ENCODE results near the gene PLB1. TPM values are rescaled to one million over a fixed set of nuclear protein-coding genes. Genes with fewer than 3 reads are reported as not detected.

PLB1 gene
- total RNA-seq, 2 experiments from 2014 or later, result not detected

- H3K9me3 ChIP-seq (ENCODE audit: low read length), result no peaks in the 10 kb centered on the region
- no peak overlapping the region for H3K4me3 ChIP-seq (ENCODE audit: low read depth, low read length, poor library complexity, severe bottlenecking)
- H2AFZ ChIP-seq (ENCODE audit: low read length), result no peak overlapping the region
- CTCF ChIA-PET (ENCODE audit: unreplicated experiment), result no interaction called here
- intact Hi-C loops (cut with micrococcal nuclease; ENCODE audit: unreplicated experiment), result no loop called here
- no peak overlapping the region for H3K27ac ChIP-seq (ENCODE audit: low read depth, low read length, poor library complexity, severe bottlenecking)
- POLR2A ChIA-PET, result no interaction called here
- H3K4me1 ChIP-seq (ENCODE audit: insufficient read depth, low read length, poor library complexity, severe bottlenecking), result no peaks in the 10 kb centered on the region
- no peaks in the 10 kb centered on the region for H4K20me1 ChIP-seq (ENCODE audit: insufficient read depth, low read length)
- H3K36me3 ChIP-seq (ENCODE audit: insufficient read depth, low read length), result no peaks in the 10 kb centered on the region
- H3K9me2 ChIP-seq (ENCODE audit: insufficient read depth, low read length), result no peaks in the 10 kb centered on the region
- H3K79me2 ChIP-seq (ENCODE audit: insufficient read depth, low read depth, low read length), result no peaks in the 10 kb centered on the region
- no peak for TF ChIP-seq CTCF (conservative IDR thresholded peaks at IDR 0.05; ENCODE audit: low read length)
- no peak for TF ChIP-seq EZH2phosphoT487 (IDR thresholded peaks at IDR 0.05; ENCODE audit: borderline replicate concordance, low read depth, low read length)
- no peak overlapping the region for H3K4me2 ChIP-seq (ENCODE audit: low read length)
- no TSS peak for BruUV-seq (replicated peaks)
- no peak for DNase-seq (ENCODE audit: low spot score)
These were observed 149.7 kb downstream of the PLB1 start for GRCh38 chr2:28645553-28645952.

GRCh38 chr2:28647682-28648081, 151.8 kb downstream of the PLB1 start:
- Histone ChIP-seq H4K20me1 (ENCODE audit: insufficient read depth, low read length) (no peaks in the 10 kb centered on the region), H3K4me1 (ENCODE audit: insufficient read depth, low read length, poor library complexity, severe bottlenecking) (no peaks in the 10 kb centered on the region), H3K4me3 (ENCODE audit: low read depth, low read length, poor library complexity, severe bottlenecking) (no peak overlapping the region), H2AFZ (ENCODE audit: low read length) (no peak overlapping the region), H3K36me3 (ENCODE audit: insufficient read depth, low read length) (no peaks in the 10 kb centered on the region), H3K4me2 (ENCODE audit: low read length) (no peak overlapping the region), H3K79me2 (ENCODE audit: insufficient read depth, low read depth, low read length) (no peaks in the 10 kb centered on the region), H3K9me2 (ENCODE audit: insufficient read depth, low read length) (no peaks in the 10 kb centered on the region), H3K27ac (ENCODE audit: low read depth, low read length, poor library complexity, severe bottlenecking) (no peak overlapping the region), H3K9me3 (ENCODE audit: low read length) (no peaks in the 10 kb centered on the region)
- intact Hi-C loops (cut with micrococcal nuclease; ENCODE audit: unreplicated experiment), result no loop called here
- BruUV-seq (replicated peaks), result no TSS peak
- ChIA-PET CTCF (ENCODE audit: unreplicated experiment) (interaction anchor here (0.5 kb wide), 1 partner anchor 1156 kb away, joined by 3 read pairs; no protein-coding TSS in a partner anchor), POLR2A (no interaction called here)
- no peak for TF ChIP-seq EZH2phosphoT487 (IDR thresholded peaks at IDR 0.05; ENCODE audit: borderline replicate concordance, low read depth, low read length)
- TF ChIP-seq CTCF (conservative IDR thresholded peaks at IDR 0.05; ENCODE audit: low read length), result no peak
- no peak for DNase-seq (ENCODE audit: low spot score)

GRCh38 chr2:28648147-28648546, 152.3 kb downstream of the PLB1 start:
- H3K9me3 ChIP-seq (ENCODE audit: low read length), result no peaks in the 10 kb centered on the region
- H3K79me2 ChIP-seq (ENCODE audit: insufficient read depth, low read depth, low read length), result no peaks in the 10 kb centered on the region
- intact Hi-C loops (cut with micrococcal nuclease; ENCODE audit: unreplicated experiment), result no loop called here
- H3K36me3 ChIP-seq (ENCODE audit: insufficient read depth, low read length), result no peaks in the 10 kb centered on the region
- H3K4me1 ChIP-seq (ENCODE audit: insufficient read depth, low read length, poor library complexity, severe bottlenecking), result no peaks in the 10 kb centered on the region
- ChIA-PET POLR2A (no interaction called here), CTCF (ENCODE audit: unreplicated experiment) (interaction anchor here (0.5 kb wide), 1 partner anchor 1156 kb away, joined by 3 read pairs; no protein-coding TSS in a partner anchor)
- H2AFZ ChIP-seq (ENCODE audit: low read length), result no peak overlapping the region
- H4K20me1 ChIP-seq (ENCODE audit: insufficient read depth, low read length), result no peaks in the 10 kb centered on the region
- TF ChIP-seq EZH2phosphoT487 (IDR thresholded peaks at IDR 0.05; ENCODE audit: borderline replicate concordance, low read depth, low read length) (no peak), CTCF (conservative IDR thresholded peaks at IDR 0.05; ENCODE audit: low read length) (no peak)
- H3K4me3 ChIP-seq (ENCODE audit: low read depth, low read length, poor library complexity, severe bottlenecking), result no peak overlapping the region
- DNase-seq (ENCODE audit: low spot score), result no peak
- BruUV-seq (replicated peaks), result no TSS peak
- H3K27ac ChIP-seq (ENCODE audit: low read depth, low read length, poor library complexity, severe bottlenecking), result no peak overlapping the region
- no peak overlapping the region for H3K4me2 ChIP-seq (ENCODE audit: low read length)
- no peaks in the 10 kb centered on the region for H3K9me2 ChIP-seq (ENCODE audit: insufficient read depth, low read length)
